Measurements from ENCODE around the gene MYBPH.

DNA sequence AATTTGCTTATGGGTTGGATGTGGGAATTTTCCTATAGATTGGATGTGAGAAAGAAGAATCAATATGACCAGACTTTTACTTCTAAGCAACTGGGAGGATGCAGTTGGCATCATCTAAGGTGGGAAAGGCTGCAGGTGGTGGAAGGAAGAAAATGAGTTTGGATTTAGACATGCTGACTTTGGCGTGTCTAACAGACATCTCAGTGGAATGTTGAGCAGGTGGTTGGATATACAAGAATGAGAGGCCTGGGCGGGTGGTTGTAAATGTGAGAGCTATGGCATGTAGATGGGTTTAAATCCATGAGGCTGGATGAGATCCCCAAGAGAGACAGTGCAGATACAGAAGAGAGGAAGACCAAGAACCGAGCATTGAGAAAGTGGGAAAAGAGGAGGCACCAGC, 37.6 kb downstream of the MYBPH start:
- TF ChIP-seq, protein P1, sequence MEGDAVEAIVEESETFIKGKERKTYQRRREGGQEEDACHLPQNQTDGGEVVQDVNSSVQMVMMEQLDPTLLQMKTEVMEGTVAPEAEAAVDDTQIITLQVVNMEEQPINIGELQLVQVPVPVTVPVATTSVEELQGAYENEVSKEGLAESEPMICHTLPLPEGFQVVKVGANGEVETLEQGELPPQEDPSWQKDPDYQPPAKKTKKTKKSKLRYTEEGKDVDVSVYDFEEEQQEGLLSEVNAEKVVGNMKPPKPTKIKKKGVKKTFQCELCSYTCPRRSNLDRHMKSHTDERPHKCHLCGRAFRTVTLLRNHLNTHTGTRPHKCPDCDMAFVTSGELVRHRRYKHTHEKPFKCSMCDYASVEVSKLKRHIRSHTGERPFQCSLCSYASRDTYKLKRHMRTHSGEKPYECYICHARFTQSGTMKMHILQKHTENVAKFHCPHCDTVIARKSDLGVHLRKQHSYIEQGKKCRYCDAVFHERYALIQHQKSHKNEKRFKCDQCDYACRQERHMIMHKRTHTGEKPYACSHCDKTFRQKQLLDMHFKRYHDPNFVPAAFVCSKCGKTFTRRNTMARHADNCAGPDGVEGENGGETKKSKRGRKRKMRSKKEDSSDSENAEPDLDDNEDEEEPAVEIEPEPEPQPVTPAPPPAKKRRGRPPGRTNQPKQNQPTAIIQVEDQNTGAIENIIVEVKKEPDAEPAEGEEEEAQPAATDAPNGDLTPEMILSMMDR (conservative IDR thresholded peaks at IDR 0.05; ENCODE audit: low read length) = no peak
- no peak for TF ChIP-seq EZH2phosphoT487 (IDR thresholded peaks at IDR 0.05; ENCODE audit: borderline replicate concordance, low read depth, low read length)
